SIG-M5 treated with dmso at 0.1 percent for 504 hours (cell line): ENCODE results near the gene FAM163B.

Source experiments
- DNase-seq: peaks from one replicate; lab custom pipeline; 2025; ENCODE audit not compliant: unreplicated experiment; lab: John Stamatoyannopoulos, UW

Gene FAM163B

DNA sequence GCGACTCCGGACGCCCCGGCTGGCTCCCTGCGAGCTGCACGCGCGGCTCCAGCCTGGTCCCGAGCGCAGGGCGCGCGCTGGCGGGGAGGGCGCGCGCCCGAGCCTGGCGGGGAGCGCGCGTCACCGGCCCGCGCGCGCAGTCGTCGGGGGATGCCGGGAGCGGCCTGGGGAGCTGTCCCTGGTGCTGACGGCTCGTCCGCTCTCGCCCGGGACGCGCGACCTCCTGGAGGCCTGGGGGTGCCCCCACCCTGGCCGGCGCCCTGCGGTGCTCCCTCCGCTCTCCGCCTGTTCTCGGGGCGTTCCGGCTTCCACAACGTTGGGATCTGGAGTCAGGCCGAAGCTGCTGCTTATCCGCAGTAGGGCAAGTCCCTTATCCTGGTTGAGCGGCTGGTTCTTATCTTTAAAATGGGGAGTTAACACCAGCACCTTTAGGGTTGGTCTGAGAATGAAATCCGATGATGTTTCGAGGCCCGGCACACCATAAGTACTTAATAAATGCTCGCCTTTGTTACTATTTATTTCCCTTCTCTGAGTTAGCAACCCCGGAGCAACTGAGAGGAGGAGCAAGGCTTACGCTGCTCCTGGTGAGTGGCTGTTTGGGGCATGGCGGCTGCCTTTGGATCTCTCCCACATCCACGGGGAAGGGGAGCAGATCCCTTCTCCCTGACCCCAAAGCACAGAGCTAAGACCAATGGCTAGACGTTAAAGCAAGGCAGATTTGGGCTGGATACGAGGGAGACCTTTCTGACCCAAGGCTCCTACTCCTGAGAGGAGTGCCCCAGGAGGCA is at the start of gene FAM163B:
Gene FAM163B, minus strand, starts transcription at position 79 of the 788 bp plus-strand sequence. CDS start 29,166 bp downstream, outside the sequence.
- no peak for DNase-seq

DNA sequence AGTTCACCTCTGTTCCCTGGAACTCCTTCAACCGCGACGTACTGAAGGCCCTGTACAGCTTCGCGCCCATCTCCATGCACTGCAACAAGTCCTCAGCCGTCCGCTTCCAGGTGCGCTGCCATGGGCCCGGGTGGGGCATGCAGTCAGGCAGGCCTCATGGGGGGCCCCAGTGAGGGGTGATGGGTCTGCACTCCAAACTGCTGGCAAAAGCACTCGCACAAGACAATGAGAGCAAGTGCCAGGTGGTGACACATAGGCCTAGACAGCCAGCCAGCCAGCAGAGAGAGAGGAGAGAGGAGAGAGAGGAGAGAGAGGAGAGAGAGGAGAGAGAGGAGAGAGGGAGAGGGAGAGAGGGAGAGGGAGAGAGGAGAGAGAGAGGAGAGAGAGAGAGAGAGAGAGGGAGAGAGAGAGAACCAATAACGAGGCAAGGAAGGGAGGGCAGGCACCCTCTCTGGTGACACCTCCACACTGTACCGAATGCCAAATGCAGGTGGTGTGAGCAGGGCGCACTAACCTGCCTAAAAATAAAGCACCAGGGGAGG is 48.0 kb upstream of the FAM163B start:
- no peak for DNase-seq

DNA sequence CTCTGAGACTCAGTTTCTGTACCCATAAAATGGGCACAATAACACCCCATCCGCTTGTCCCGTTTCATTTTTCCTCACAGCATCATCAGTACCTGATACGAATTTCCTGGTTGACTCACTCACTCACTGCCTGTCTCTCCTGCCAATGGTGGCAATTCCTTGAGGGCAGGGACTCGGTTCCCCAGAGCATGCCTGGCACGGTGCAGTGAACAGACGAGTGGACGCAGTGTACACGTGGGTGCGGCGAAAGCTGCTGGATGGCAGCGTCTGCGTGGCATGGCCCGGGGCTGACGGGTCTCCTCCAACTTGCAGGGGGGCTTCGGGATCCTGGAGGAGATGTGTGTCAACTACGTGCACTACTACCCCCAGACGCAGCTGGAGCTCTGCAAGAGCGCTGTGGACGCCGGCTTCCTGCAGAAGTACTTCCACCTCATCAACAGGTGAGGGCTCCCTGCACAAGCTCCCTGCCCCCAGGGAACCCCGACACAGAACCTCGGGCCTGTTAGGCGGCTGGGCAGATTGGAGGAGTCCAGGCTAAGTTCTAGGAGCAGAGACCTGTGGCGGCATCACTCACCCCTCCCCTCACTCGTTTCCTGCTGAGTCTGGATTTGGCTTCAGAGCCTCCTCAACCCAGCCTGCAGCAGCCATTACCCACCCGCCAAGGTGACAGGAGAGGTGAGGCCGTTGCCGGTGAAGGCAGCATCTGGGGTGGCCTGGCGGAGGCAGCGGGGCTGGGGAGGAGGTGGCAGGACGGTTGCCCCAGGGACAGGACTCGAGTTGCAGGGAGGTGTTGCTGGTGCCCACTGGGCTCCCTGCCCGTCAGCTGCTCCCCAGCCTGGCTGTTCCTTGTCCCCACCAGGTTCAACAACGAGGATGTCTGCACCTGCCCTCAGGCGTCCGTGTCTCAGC is 47.3 kb upstream of the FAM163B start:
- DNase-seq: no peak

DNA sequence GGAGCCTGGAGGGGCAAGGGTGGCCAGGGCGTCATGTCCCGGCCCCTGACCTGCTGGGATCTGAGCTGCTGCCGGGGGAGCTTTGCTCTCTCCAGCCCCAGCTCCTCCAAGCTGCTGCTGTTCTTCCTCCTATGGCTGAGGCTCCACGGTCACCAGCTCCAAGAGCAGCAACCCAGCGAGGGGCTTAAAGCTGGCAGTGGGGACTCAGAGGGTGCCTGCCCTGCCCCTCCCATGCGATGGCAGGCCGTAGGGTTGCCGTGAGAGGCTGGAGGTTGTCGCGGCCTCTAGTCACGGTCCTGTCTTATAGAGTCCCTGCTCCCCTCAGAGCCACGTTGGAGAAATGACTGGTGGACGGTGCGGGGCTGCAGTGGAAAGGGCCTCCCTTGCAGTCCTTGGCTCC is 46.5 kb upstream of the FAM163B start:
- no peak for DNase-seq

DNA sequence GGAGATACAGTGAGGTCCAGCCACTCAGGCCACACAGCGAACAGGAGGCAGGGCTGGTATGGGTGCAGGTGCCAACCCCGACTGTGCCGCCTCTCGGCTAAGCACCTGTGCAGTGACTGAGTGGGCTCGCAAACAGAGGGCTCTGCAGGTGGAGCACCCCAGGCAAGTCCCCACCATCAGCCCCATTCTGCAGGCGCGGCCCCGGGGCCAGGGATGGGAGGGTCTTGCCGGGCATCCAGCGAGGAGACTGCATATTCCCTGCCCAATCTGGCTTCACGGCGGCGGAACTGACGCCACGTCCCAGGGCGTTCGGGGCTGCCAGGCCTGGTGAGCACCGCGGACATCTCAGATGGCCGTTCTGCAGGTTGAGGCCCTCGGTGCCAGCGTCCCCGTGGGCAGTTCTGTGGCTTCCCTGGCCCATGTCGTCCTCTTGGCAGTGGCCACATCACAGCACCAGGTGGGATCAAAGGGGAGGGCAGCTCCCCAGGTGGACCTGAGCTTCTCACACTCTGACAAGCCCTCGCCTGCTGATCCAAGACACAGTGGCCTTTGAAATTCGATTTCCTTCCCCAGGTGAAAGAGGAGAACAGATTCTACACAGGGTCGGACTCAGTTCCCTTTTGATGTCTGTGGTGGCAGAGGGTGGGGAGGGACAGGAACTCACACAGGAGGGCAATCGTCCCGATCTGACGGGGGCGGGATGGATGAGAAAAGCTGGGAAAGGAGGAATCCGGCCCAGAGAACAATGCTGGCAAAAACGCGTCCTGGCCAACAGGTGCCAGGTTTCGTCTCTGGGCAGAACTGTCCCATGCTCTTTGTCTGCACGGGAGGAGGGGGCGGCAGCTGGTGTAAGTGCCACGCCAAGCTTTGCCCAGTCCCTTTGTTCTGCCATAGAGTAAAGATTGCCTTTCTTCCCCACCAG is 45.8 kb upstream of the FAM163B start:
- DNase-seq: no peak

DNA sequence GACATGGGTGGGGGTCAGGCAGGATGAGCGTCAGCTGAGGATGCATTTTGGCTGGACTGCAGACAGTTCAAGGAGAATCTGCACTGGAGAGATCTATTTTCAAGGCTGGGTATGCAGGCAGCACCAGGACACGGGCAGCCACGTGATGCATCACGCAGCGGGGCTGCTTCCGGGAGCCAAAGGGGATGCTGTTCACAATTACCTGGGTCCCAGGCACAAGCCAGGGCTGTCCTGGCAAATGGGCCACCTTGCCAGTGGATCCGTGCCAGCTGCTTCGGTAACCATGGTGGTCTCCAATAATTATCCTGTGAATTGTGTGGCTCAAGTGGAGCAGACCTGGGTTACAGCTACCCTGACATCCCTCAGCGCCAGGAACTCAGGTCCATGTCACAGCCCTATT is 44.4 kb upstream of the FAM163B start:
- DNase-seq: no peak

DNA sequence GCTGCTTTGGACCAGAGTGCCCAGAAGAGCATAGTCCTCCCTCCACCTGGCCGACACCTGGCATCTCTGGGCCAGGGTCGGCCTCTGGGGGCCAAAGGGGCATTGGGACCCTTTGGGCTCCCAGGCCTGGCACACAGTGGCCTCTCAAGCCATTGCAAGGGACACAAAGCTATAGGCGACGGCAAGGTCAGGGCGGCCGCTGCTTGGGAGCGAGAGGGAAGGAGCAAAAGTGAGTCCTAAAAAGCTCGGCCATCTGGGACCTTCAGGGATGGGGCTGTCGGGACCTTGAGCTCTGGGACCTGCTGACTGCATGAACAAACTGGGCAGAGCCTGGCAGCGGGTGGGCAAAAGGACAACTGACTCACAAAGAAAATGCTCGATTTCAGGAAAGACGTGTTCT is 40.8 kb upstream of the FAM163B start:
- DNase-seq: no peak

DNA sequence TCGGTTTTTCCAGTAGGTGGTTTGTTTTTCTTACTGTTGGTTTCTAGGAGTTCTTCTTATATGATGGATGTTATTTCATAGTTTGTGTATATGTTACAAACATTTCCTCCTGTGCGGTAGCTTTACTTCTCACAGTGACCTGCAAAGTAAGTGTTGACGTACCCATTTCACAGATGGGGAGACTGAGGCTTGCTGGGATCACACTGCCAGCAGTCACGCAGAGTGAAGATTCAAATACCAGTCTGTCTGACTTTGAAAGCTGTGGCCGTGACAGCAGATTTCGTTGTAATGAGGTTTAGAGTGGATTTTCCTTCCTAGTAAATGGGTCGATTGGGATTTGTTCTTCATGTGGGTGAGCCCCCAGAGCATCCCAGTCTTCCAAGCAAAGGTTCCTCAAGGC is 40.0 kb upstream of the FAM163B start:
- DNase-seq: no peak

DNA sequence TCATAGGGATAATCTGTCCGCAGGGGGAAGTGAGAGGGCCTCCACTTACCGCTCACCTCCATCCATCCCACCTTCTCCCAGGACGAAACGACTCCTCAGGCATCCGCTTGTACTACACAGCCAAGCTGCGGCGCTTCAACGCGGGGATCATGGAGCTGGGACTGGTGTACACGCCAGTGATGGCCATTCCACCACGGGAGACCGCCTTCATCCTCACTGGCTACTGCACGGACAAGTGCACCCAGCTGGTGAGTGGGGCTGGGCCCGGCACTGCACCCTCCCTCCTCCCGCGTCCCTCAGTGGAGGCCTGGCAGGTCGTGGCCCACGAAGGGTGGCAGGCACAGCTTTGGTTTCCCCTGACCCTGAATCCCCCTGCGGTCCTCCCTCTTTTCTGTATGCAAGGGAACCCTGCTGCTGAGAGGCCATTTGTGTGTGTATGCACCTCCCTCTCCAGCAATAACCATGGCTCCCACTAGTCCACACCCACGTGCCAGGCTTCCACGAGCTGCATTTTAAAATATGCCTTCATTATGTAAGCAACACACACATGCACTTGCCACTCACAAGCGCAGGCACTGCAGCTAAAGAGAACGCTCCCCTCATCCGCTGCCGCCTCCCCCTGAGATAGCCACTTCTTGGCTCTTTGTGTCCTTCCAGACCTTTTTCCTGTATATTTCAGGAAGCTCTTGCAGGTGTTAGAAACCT is 38.7 kb upstream of the FAM163B start:
- DNase-seq: no peak

DNA sequence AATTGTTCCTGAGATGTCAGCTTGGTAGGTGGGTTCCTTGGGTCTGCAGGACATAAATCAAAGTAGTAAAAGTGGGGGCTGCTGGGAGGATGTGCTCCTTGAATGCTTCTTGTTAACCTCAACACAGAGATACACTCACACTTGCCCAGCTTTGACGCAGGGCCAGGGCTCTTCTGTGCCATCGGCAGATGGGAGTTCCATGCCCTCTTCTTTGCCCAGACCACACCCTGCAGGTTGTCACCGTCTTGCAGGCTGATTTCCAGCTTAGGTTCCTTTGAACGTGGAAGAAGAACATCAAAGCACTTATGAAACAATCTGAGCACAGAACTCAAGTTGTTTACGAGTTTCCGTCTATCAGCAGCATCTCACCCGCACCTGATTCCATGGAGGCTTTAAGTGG is 38.0 kb upstream of the FAM163B start:
- no peak for DNase-seq

DNA sequence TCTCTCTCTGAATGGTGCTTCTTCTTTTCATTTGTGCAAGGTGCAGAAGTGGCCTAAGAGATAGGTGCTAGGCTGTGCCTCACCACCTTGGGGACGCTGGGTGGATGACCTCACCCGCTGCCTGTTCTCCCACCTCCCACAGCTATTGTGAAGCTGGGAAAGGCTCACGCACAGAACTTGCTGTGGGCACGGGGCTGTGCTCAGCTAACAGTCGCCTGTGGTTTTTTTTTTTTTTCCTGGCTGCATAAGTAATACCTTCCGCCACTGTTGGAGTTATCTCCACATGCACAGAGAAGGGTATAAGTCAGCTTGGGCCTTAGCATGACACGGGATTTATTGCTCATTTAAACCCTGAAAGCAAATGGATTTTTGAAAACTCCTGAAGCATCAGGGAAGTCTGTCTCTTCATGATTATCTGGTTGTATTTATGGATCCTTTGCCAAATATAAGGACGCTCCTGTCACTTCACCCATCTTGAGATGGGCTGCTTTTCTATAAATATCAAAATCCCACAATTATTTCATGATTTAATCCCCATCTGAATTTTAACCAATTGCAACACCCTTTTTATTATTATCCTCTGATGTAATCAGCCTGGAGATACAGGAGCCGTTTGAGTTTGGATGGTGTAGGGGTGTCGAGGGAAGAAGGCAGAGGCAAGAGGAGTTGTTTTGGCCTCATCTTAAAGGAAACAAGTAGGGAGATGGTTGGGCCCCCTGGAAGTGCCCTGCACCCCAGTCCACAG is 36.0 kb upstream of the FAM163B start:
- no peak for DNase-seq

DNA sequence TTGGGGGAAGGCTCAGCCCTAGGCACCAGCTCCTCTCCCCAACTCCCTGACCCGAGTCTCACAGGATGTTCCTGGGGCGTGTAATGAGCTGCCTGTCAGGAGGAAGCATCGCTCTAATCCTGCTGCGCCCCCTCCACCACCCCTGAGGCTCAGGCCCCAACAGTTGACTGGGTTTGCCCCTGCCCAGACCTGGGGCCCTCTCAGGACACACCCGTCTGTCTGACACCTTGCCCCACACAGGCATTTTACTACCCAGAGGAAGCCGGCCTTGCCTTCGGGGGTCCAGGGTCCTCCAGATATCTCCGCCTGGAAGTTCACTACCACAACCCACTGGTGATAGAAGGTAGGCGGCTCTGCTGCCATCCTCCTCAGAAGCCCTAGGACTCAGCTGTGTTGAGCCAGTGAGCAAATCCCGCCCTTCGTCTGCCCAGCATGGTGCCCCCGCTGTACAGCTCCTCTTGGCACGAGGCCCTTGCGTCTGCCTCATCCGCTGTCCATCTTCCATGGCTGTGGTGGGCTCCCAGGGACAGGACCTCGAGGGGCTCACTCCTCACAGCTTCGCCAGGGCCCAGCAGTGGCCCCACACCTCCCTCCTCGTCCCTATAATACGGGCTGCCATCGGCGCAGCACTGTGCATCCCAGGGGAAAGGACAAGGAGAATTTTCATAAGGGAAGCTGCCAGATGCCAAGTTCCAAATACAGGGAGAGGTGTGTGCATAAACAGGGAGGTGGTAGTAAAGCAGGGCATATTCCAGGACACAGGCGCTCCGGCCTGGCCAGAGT is 35.0 kb upstream of the FAM163B start:
- DNase-seq: no peak

DNA sequence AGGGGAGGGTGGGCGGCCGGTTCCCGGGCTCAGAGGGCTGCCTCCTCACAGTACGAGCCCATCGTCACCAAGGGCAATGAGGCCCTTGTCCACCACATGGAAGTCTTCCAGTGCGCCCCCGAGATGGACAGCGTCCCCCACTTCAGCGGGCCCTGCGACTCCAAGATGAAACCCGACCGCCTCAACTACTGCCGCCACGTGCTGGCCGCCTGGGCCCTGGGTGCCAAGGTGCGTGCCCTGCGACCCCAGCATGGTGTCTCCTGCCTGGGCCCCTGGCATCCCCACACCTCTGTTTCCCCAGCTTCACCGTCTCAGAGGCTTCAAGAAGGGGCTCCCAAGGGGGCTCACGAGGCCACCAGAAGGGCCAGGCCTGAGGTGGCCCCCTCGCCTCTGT is 34.2 kb upstream of the FAM163B start:
- DNase-seq: no peak

DNA sequence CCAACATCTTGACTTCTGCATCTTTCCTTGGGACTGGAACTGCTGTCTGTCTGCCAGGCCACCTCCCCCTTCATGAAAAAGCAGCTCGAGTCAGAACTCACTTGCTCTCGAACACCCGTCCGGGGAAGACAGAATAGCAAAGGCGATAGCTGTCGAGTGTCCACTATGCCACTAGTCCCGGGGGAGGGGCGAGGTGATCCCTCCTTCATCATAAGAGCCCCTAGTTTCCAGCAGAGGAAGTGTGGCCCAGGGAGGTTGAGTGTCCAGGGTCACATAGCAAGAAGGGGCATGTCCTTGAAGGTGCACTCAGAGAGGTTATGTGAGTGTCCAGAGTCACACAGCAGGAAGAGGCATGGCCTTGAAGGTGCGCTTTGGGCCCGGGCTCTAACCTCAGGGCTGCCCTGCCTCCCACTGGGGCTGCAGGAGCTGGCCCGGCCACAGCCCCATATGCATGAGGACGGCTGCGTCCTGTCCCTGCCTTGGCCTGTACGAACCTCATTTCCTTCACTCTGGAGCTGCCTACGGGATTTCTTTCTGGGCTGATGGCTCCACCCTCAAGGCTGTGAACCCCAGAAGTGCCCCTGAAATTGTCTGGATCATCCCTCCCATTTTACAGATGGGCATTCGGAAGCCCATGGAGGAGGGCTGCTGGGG is 33.6 kb upstream of the FAM163B start:
- DNase-seq: no peak

DNA sequence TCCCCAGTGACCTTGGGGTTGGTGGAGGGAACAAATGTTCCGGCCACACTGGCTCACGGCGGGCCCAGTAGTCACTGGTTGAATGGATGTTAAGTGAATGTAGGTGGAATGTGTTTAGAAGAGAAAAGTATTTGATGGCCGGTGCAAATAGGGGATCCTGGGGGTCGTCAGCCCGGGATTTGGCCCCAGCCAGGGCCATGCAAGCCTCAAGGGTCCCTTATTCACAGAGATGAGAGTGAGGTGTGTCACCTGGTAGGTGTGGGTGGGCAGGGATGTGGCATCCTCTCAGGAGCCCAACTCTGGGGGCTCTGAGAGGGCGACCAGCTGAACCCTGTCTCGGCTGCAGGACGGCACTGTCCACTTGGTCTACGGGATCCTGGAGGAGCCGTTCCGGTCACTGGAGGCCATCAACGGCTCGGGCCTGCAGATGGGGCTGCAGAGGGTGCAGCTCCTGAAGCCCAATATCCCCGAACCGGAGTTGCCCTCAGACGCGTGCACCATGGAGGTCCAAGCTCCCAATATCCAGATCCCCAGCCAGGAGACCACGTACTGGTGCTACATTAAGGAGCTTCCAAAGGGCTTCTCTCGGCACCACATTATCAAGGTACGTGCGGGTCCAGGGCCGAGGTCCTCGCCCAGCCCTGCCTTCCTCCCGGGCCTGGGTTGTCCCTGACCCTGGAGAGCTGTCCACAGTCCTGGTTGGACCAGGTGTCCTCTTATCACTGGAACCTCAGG is 32.8 kb upstream of the FAM163B start:
- no peak for DNase-seq

DNA sequence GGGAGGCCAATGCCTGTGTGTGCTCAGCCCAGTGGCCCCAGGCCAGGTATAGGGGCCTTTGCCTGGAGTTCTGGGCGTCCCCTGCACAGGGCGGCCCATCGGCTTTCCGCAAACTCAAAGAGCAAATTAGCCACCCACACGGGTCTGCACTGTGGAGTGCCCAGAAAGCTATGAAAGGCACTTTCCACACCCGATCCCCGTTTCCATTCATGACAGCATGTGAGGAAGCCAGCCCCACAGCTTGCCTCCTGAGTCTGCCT is 32.1 kb upstream of the FAM163B start:
- DNase-seq: no peak

DNA sequence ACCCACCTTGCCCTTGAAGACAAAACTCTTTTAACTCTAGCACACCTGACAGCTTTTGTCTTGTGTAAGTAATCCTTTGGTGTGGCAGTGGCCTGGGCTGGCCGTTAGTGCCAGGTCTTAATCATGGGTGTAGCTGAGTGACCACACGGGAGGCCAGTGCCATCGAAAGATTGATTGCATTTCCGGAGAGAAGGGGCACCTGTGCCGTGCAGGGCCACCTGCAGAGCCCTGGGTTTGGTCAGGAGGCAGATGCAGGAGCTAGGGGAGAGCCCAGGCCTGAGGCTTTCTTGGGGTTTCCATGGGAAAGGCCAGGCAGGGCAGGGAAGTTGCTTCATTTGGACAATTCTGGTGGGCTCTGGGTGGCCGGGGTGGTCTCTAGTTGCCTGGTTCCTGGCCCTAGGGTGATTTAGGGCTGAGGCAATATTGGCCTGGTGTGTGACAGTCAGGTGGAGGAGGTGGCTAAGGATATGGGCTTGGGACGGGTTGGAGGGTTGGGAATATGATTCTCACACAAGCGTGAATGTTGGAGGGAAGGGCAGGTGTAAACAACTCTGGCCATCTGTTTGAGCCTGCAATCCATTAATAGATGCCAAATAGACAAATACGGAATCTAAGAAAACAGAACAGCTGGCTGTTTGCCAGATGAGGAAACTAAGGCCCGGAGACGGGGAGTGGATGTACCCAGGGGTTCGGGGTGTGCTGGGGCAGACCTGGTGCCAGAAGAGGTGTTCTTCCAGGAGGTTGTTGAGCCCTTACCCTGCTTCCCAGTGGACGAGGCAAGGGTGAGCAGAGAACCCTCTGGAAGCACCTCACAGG is 31.6 kb upstream of the FAM163B start:
- no peak for DNase-seq
